ENCODE measurements around the gene ERGIC1.

GRCh38 chr5:172973127-172973916 lies 139.3 kb downstream of the ERGIC1 start:
- TF ChIP-seq CTCF (IDR thresholded peaks at IDR 0.05; ENCODE audit: poor library complexity, severe bottlenecking) (no peak), EZH2 (IDR thresholded peaks at IDR 0.05; ENCODE audit: borderline replicate concordance, insufficient read depth, low read length, poor library complexity, severe bottlenecking) (no peak), EP300 (conservative IDR thresholded peaks at IDR 0.05; ENCODE audit: poor library complexity, severe bottlenecking) (no peak), MXI1 (conservative IDR thresholded peaks at IDR 0.05; ENCODE audit: poor library complexity, severe bottlenecking) (no peak)
